Retinal pigment epithelial cell (primary cell): ENCODE data around the gene MACO1.
"Not testable (repeated sequence)": the region's sequence is repeated elsewhere in the genome, so short reads cannot be mapped to it uniquely, and the experiment has no call there.

Experiments used
- DNase-seq: peaks from one replicate; pipeline ENCODE4 v3.0.0-alpha.2; 2010; ENCODE audit warnings: low read depth
- H3K4me3 ChIP-seq: 2 replicates; pipeline ENCODE4 v1.5.1; 2011; ENCODE audit warnings: mild to moderate bottlenecking, low read length, control low read depth, moderate library complexity
- CTCF ChIP-seq: conservative IDR thresholded peaks from 2 replicates; pipeline ENCODE4 v1.5.1; 2011; ENCODE audit warnings: low read depth, low read length, control low read depth, inconsistent platforms

Gene MACO1

GRCh38 chr1:25439287-25439686 is 8.6 kb downstream of the MACO1 start:
- TF ChIP-seq CTCF: no peak
- H3K4me3 ChIP-seq: no peak overlapping the region
- DNase-seq: no peak

DNA sequence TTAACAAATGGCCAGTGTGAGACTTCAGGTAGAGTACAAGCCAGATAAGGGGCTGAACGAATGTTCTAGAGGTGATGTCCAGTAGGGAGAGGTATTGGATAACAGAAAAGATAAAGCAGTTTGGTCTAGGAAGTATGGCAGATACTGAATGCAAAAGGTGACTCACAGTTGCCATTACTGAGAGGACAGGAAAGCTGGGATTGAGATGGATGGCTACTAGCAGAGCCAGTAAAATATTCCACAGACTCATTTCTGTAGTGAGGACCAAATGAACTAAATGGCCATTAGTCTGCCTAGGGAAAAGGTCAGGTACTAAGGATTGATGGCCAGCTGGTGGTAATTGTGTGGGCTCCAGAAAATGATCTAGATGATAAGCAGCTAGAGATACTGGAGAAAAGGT is 11.5 kb downstream of the MACO1 start:
- no peak for TF ChIP-seq CTCF
- H3K4me3 ChIP-seq: no peak overlapping the region
- no peak for DNase-seq

GRCh38 chr1:25443030-25443699 is 12.5 kb downstream of the MACO1 start:
- no peak overlapping the region for H3K4me3 ChIP-seq
- no peak for TF ChIP-seq CTCF
- no peak for DNase-seq

DNA sequence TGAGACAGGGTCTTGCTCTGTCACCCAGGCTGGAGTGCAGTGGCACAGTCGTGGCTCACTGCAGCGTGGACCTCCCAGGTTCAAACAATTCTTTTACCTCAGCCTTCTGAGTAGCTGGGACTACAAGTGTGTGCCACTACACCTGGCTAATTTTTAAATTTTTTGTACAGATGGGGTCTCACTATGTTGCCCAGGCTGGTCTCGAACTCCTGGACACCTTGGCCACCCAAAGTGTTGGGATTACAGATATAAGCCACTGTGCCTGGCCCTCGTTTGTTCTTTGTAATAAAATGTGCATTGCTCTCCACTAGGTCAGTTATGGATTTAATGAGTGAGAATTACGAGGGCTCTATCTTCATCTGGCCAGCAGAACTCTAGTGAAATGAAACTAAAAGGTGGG is 13.9 kb downstream of the MACO1 start:
- H3K4me3 ChIP-seq, DNase-seq: not testable (repeated sequence)

GRCh38 chr1:25445993-25446538 is 15.4 kb downstream of the MACO1 start:
- TF ChIP-seq CTCF: no peak
- no peak overlapping the region for H3K4me3 ChIP-seq
- DNase-seq: no peak

GRCh38 chr1:25447547-25447946 is 16.9 kb downstream of the MACO1 start:
- DNase-seq: no peak
- no peak for TF ChIP-seq CTCF
- no peak overlapping the region for H3K4me3 ChIP-seq

GRCh38 chr1:25450891-25451290 is 20.2 kb downstream of the MACO1 start:
- TF ChIP-seq CTCF: no peak
- DNase-seq: no peak
- no peak overlapping the region for H3K4me3 ChIP-seq
